GM23338 (cell line): Measurements from ENCODE around the gene HES3. TPM values are rescaled to one million over a fixed set of nuclear protein-coding genes. Genes with fewer than 3 reads are reported as not detected.

Source experiments
- ATAC-seq: fragments of 200-7000 bp; cut with Tn5 transposase; 3 replicates; pipeline ENCODE4 v1.9.1; 2020
- DNase-seq: peaks from one replicate; pipeline ENCODE4 v3.0.0-alpha.2; 2015; ENCODE audit warnings: low spot score
- H2AFZ ChIP-seq: fragments of 200-600 bp; sonication (generic); 2 replicates; pipeline ENCODE4 v1.8.0; 2016; ENCODE audit warnings: antibody characterized with exemption, mild to moderate bottlenecking, moderate library complexity
- H3F3A ChIP-seq: fragments of 200-600 bp; sonication (generic); replicated peaks from 2 replicates; pipeline ENCODE4 v1.8.0; 2017; ENCODE audit warnings: antibody characterized with exemption, mixed run types, low read depth
- H3K27ac ChIP-seq: fragments of 200-600 bp; sonication (generic); 2 replicates; pipeline ENCODE4 v1.6.1; 2016; ENCODE audit warnings: low read depth
- H3K27me3 ChIP-seq: fragments of 200-600 bp; sonication (generic); 2 replicates; pipeline ENCODE4 v1.8.0; 2016; ENCODE audit warnings: mild to moderate bottlenecking, mixed run types, moderate library complexity; ENCODE audit not compliant: insufficient read depth
- H3K36me3 ChIP-seq: fragments of 200-600 bp; sonication (generic); 2 replicates; pipeline ENCODE4 v1.8.0; 2016; ENCODE audit warnings: mild to moderate bottlenecking; ENCODE audit not compliant: insufficient read depth
- H3K4me1 ChIP-seq: fragments of 200-600 bp; sonication (generic); 2 replicates; pipeline ENCODE4 v1.8.0; 2016; ENCODE audit warnings: mild to moderate bottlenecking, moderate library complexity; ENCODE audit not compliant: insufficient read depth
- H3K4me2 ChIP-seq: fragments of 200-600 bp; sonication (generic); 2 replicates; pipeline ENCODE4 v1.7.1; 2017; ENCODE audit warnings: mixed run types
- H3K4me3 ChIP-seq: fragments of 200-600 bp; sonication (generic); 2 replicates; pipeline ENCODE4 v1.6.1; 2016; ENCODE audit warnings: mixed run types
- H3K79me2 ChIP-seq: fragments of 200-600 bp; sonication (generic); replicated peaks from 2 replicates; pipeline ENCODE4 v1.8.0; 2017; ENCODE audit warnings: mild to moderate bottlenecking; ENCODE audit not compliant: insufficient read depth
- H3K9me2 ChIP-seq: fragments of 200-600 bp; sonication (generic); 2 replicates; pipeline ENCODE4 v1.8.0; 2017; ENCODE audit not compliant: insufficient read depth
- H4K20me1 ChIP-seq: fragments of 200-600 bp; sonication (generic); replicated peaks from 2 replicates; pipeline ENCODE4 v1.8.0; 2017; ENCODE audit warnings: mild to moderate bottlenecking; ENCODE audit not compliant: insufficient read depth
- H3K27ac Mint-ChIP-seq: 2 replicates; pipeline ENCODE4 v1.8.0; 2020; ENCODE audit warnings: inconsistent platforms, mild to moderate bottlenecking, moderate library complexity, mixed read lengths
- H3K27me3 Mint-ChIP-seq: 3 replicates; pipeline ENCODE4 v1.8.0; 2022; ENCODE audit warnings: low read depth, mild to moderate bottlenecking, moderate library complexity, mixed read lengths, inconsistent platforms; ENCODE audit not compliant: insufficient read depth, poor library complexity
- H3K36me3 Mint-ChIP-seq: 3 replicates; pipeline ENCODE4 v1.8.0; 2021; ENCODE audit warnings: low read depth, mild to moderate bottlenecking, inconsistent platforms, moderate library complexity, mixed read lengths
- H3K4me1 Mint-ChIP-seq: 3 replicates; pipeline ENCODE4 v1.8.0; 2020; ENCODE audit warnings: mild to moderate bottlenecking, inconsistent platforms, mixed read lengths
- H3K4me3 Mint-ChIP-seq: 3 replicates; pipeline ENCODE4 v1.8.0; 2021; ENCODE audit warnings: moderate library complexity, mild to moderate bottlenecking, inconsistent platforms, mixed read lengths
- H3K9me3 Mint-ChIP-seq: 3 replicates; pipeline ENCODE4 v1.8.0; 2020; ENCODE audit warnings: moderate library complexity, mild to moderate bottlenecking, inconsistent platforms, mixed read lengths
- CREB1 ChIP-seq: fragments of 250-450 bp; sonication (Bioruptor Pico); IDR thresholded peaks from 2 replicates; pipeline ENCODE4 v1.5.0; 2020; ENCODE audit warnings: low read depth, mild to moderate bottlenecking, moderate library complexity
- EZH2 ChIP-seq: fragments of 200-600 bp; sonication (generic); IDR thresholded peaks from one replicate; pipeline ENCODE4 v1.8.0; 2017; ENCODE audit warnings: antibody characterized with exemption, mild to moderate bottlenecking, low read depth; ENCODE audit not compliant: unreplicated experiment
- EZH2phosphoT487 ChIP-seq: fragments of 200-600 bp; sonication (generic); IDR thresholded peaks from one replicate; pipeline ENCODE4 v1.8.1; 2018; ENCODE audit warnings: antibody characterized with exemption; ENCODE audit not compliant: unreplicated experiment
- JUNB ChIP-seq: IDR thresholded peaks from one replicate; pipeline ENCODE4 v1.6.1; 2016; ENCODE audit warnings: antibody characterized with exemption; ENCODE audit not compliant: unreplicated experiment
- POLR2AphosphoS5 ChIP-seq: IDR thresholded peaks from 2 replicates; pipeline ENCODE4 v1.6.1; 2016; ENCODE audit warnings: antibody characterized with exemption, low read depth
- REST ChIP-seq: IDR thresholded peaks from one replicate; pipeline ENCODE4 v1.6.1; 2018; ENCODE audit warnings: antibody characterized with exemption; ENCODE audit not compliant: unreplicated experiment
- STAT1 ChIP-seq: IDR thresholded peaks from one replicate; pipeline ENCODE4 v1.6.1; 2016; ENCODE audit warnings: antibody characterized with exemption; ENCODE audit not compliant: unreplicated experiment
- ZNF114 ChIP-seq: fragments of 250-450 bp; sonication (Bioruptor Pico); IDR thresholded peaks from 2 replicates; pipeline ENCODE4 v1.5.0; 2020; ENCODE audit warnings: mild to moderate bottlenecking, moderate library complexity
- polyA plus RNA-seq: library from polyadenylated mRNA; unstranded; fragments of >200 nt; fragmentation: Nextera tagmentation; extraction: Ambion mirVana; gene quantifications from 2 replicates; pipeline ENCODE4 v1.2.1, GENCODE V29; 2016
- total RNA-seq: library from RNA; depleted of rRNA; stranded (reverse); fragments of >200 nt; shearing (Covaris generic); gene quantifications from 2 replicates; pipeline ENCODE4 v1.2.3, GENCODE V29; 2014

The HES3 gene
- total and polyA plus RNA-seq, 2 experiments from 2014 or later: 7.1 to 50.4 TPM

DNA sequence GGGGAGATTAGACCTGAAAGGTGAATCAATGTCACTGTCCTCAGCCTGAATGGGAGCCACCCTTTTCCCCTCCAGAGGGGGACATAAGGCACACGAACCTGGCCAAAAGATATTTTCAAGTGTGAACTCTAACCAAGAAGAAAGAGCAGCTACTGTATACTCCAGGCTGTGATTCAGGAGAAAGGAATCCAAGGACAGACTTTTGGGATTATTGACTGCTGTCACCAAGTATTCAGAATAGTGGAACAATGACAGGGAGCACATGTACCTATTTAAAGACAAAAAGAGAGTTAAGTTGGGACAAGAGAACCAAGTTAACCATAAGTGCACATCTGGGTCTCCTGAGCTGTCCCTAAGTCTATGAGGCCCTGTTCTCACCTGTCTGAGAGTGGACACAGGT, 10.6 kb upstream of the HES3 start (continued):
- TF ChIP-seq CREB1 (CRISPR knock-in tag) (no peak), STAT1 (no peak), JUNB (no peak), EZH2phosphoT487 (no peak), POLR2AphosphoS5 (no peak)

DNA sequence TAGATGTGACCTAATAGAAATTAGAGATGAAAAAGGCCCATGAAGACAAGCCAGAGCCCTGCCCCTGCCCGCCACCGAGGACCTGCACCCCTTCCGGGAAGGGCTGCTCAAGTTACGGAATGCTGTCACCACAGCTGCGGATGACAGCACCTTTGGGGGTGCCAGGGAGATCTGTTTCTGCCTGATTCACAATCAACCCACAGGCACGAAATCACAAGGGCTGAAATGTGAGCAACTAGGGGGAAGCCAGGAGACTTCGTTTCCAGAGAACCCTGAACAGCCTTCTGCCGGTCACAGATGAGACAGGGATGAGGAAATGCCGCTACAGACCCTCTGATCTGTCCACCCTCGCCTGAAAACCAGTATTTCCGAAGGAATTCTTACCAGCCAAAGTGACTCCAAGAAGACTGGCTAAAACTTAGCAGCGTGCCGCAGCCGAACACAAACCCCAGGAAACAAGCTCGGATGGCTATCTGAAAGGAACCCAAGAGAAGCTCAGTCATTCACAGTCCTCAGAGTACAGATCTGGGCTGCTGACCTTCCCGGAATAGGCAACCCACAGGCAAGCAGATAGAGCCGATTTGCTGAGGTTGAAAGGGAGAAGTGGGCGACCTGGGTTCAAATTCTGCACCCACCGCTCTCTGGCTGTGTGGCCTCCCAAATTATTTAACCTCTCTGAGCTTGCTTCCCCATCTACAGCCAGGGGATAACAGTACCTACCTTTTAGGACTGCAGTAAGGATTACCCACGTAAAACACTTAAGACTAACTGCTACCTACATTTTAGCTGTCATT, 9.3 kb upstream of the HES3 start:
- no peak overlapping the region for H3K27ac ChIP-seq
- H3K9me3 Mint-ChIP-seq: no peaks in the 10 kb centered on the region

More for the DNA sequence above, 9.3 kb upstream of the HES3 start:
- H4K20me1 ChIP-seq: peaks cover 31% of the 10 kb centered on the region
- peak; percentile 5 for DNase-seq
- Mint-ChIP-seq H3K27me3 (peaks cover 26% of the 10 kb centered on the region), H3K4me1 (peaks cover 29% of the 10 kb centered on the region), H3K36me3 (peaks cover 48% of the 10 kb centered on the region), H3K4me3 (peak overlapping the region; percentile 88), H3K27ac (peak overlapping the region; percentile 74)
- H3K79me2 ChIP-seq: peaks cover 47% of the 10 kb centered on the region
- no peaks in the 10 kb centered on the region for H3K9me2 ChIP-seq
- H3K4me3 ChIP-seq: peak overlapping the region; percentile 92
- H2AFZ ChIP-seq: no peak overlapping the region
- TF ChIP-seq STAT1 (no peak), EZH2 (no peak), ZNF114 (CRISPR knock-in tag) (no peak), CREB1 (CRISPR knock-in tag) (no peak), EZH2phosphoT487 (no peak), REST (no peak), JUNB (no peak)
- H3K4me1 ChIP-seq: peaks cover 19% of the 10 kb centered on the region
- ATAC-seq: no peak
- no peaks in the 10 kb centered on the region for H3K27me3 ChIP-seq
- peaks cover 29% of the 10 kb centered on the region; the same call in 1 of the 2 replicates for H3K36me3 ChIP-seq
- H3K4me2 ChIP-seq: peak overlapping the region; percentile 97
- H3F3A ChIP-seq: peaks cover 22% of the 10 kb centered on the region
